Activated CD4-positive, alpha-beta T cell treated with anti-CD3 and anti-CD28 coated beads, Interleukin-2, amount 50 U/mL, for 16 hours (primary cell): ENCODE data around the gene MACROH2A1.

ENCODE experiments used
- DNase-seq: peaks from one replicate; pipeline ENCODE4 v3.0.0-alpha.2; 2020

The MACROH2A1 gene

DNA sequence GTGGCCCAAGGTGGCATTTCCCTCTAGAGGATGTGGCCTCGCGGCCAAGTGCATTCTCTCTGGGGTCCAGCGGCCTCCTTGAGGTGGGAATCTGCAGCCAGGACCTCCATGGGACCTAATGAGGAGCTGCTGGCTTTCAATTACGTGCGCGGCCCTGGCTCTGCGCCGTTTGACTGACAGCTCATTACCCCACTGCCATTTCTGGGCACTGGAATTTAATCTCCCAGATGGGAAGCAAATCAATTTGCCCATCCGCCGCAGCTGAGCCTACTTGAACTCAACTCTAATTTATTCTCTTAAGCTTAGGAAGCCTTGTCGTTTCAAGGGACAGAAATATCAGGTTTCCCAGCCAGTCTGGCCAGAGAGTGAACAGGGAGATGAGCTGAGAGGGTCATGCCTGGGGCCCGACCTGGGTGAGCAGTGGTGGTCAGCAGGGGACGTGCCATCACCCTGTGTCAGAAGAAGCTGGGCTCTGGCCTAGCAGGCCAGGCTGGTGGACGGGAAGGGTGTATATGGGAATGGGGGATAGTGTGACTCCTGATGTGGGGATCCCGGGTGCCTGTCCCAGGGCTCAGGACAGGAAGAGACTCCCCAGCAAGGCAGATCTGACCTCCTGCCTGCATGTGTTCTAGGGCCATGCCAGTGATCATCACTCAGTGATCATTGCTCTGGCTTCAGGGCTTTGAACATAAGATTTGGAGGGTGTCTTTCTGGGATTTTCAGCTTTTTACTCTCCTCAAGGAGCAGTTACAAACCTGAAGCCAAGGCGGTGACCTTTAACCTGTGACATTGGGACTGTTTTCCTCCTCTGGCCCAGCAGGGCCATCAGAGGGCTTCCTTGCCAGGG lies 69.7 kb downstream of the MACROH2A1 start:
- no peak for DNase-seq

DNA sequence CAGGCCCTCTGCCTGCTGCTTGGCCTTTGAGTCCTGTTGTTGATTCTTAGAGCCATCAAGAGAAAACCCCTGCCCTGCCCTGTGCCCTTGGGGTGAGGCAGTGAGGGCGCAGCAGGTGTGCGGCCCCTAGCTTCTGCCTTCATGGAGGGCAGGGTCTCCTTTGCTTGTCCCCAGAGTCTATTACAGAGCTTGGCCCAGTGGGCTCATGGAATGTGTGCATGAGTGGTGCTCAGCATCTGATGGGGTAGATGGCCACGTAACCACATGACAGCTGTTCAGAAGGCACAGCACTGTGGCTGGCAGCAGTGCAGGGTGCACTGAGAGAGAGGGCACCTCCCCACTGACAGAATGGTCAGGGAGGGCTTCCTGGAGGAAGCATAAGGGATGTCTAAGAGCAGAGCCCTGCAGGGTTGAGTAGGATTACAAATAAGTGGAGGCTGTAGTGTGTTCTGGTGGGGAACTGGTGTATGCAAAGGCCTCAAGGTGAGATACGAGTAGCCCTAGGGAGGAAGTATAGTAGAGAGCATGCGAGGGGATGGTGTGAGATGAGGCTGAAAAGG lies 70.8 kb downstream of the MACROH2A1 start:
- no peak for DNase-seq

- no peak for DNase-seq
Observed at GRCh38 chr5:135327429-135328127, 71.5 kb downstream of the MACROH2A1 start.

DNA sequence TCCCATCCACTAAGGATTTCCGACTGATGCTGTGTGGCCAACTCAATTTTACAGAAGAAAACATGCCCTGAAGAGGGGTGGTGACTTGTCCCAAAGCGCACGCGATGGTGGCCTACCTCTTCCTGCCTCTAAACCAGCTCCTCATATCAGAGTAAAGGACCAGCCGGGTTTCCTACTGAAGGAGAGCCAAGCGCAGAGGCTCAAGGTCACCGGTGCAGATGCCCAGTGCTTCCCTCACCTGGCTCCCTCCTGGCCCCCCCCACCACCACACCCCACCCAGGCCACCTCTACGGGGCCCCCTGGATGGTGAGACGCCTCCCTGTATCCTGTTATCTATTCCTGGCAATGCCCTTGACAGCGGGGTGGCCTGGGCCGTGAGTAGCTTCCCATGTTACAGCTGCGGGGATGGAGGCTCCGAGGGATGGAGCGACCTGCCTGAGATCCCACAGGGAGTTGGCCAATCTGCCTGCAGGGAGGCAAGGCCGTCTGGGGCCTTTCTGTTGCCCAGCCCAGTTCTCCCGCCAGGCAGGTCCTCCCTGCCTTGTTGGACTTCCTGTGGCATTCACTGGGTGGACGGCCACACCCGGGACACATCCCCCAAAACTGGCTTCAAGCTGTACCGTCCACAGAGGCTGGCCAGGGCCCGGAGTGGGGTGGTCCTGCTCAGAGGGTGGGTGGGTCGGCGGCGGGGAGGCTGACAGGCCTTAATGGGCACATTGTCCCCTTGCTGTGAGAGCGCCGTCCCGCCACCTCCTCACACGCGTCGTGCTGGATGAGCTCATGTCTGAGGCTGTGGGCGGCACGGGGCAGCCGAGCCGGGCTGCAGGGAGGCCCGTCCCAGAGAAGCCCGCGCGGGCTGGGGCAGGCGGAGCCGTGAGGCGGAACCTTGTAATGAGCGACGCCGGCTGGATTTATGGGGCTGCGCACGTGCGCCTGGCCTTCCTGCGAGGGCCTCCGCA lies 72.5 kb downstream of the MACROH2A1 start:
- DNase-seq = no peak

DNA sequence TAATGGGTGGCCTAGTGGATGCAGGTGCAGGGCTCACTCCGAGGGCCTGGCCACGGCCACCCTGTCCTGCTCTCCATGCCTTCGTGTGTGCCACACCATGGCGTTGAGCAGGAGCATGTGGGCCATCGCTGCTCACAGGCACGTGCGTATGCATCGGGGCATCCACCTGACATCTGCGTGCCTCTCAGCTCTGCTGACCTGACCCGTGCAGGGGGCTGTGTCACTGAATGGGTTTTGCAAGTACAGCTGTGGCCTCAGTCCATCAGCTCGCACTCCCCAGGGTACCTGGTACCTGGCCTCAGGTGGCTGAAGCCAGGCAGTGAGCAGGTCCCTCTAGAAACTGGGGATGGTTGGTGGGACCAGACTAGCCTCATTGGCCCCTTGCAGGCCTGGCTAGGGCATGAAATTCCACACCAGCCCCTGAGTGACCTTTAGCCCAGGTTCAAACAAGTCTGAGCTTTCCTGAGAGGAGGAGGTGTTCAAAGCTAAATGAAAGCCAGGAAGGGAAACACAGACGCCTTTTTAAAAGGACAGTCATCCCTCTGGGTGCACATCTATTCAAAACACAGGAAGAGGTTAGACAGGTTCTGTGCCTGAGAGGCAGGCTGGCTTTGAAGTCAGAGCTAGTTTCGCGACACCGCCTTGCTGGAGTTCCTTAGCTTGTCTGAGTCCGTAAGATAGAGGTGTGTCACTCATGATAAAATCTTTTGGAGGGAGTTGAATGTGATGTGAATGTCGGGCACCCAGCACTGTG lies 74.0 kb downstream of the MACROH2A1 start:
- DNase-seq = no peak

GRCh38 chr5:135324160-135324559 lies 74.9 kb downstream of the MACROH2A1 start:
- DNase-seq = no peak

- DNase-seq = no peak
Observed at GRCh38 chr5:135323701-135324132, 75.3 kb downstream of the MACROH2A1 start.

DNA sequence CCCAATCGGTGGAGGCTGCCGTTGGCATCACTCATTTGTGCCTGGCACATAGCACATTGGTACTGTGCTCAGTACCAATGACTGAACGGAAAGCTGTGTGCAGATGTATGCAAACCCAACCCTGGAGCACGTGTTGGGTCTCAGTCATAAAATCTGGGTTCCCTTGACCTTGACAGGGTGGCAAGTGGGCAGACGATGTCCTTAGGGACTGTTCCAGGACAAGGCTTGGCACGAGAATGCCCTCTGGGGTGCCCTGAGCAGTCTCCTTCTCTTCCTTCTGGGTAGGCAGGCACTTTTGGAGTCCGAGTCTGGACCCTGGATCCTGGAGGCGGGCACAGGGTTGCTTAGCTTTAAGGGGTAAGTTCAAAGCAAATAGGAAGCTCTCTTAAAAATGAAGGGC lies 75.8 kb downstream of the MACROH2A1 start:
- no peak for DNase-seq

DNA sequence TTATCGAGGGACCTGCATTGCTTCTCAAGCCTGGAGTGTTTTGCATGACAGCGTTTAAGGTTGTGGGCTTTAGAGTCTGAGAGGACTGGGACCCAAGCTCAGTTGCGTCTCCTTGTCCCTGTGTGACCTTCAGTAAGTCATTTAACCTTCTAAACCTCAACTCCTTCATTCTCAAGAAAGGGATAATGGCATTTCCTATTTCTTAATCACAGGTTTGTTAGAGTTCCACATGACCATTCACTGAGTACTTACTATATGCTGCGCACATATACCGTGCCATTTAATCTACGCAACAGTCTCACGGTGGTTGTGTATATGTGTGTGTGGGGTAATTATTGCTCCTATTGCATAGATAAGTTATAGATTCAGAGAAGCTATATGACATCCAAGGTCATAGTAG lies 76.3 kb downstream of the MACROH2A1 start:
- DNase-seq = no peak

DNA sequence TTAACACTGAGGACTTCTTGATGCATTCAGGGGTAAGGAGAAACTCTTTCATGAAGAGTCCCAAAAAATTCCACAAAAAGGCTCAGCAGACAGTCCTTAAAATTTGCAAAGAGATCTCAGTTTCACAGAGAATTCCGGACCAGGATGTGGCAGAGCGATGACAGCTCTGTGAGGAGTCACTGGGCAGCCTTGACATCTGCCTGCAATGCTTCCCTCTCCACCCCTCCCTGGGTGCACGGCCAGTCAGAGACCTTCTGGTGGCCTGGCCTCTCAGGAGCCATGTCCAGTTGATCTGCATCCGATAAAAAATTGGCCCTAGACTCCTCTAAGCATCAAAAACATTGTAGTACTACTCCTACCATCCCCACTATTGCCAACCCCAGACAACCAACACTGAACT lies 76.8 kb downstream of the MACROH2A1 start:
- no peak for DNase-seq

GRCh38 chr5:135320718-135321484 lies 78.1 kb downstream of the MACROH2A1 start:
- no peak for DNase-seq

GRCh38 chr5:135319928-135320606 lies 79.0 kb downstream of the MACROH2A1 start:
- DNase-seq = no peak

DNA sequence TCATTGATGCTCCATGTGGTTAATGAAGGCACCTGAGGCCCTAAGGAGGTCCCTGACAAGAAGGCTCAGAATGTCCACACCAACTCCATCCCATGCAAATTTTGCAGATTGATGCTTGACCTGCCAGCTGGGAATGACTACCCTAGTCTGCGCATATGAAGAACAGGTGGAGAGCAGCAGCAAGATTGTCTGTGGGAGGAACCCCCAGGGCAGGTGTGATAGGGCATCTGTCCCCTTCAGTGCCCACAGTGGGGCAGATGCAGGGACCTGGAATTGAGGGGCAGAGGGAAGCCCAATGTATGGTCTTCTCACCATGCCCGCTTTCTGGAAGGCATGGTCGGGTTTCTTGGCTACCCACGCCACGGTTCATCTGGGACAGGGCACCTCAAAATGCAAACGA lies 79.6 kb downstream of the MACROH2A1 start:
- DNase-seq = no peak

DNA sequence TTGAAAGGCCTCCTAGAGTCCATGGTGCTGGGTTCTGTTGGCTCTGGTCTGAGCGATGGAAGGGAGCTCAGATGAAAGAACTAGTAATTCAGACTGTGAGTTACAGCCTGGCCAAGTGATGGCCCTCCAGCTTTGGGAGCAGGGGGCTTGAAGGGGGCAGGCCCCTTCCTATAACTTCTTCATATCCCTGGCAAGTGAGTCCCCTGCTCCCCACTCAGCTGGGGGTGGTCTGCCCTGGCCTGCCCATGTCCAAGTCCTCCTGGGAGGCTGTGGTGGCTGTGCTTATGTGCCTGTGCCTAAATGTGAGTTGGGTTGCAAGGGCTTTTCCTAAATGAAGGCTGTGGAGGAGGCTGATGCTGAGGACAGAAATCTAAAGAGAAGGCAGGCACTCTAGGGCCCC lies 80.1 kb downstream of the MACROH2A1 start:
- DNase-seq = no peak

DNA sequence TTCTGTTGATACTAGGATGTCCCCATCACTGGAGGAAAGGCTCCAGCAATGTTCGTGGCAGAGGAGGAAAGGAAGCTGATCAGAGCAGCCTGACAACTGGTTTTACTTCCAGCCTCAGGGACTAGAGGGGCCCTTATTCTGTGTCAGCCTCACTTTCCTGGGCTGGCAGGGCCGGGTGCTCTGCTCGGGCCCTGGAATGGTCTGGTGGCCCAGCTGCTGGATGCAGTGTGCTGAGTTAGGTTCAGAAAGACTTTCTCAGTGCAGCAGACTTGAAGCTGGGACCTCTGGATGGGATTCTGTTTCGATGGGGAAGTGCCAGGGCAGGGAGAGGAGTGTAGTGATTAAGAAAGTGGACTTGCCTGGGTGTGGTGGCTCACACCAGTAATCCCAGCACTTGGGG lies 81.0 kb downstream of the MACROH2A1 start:
- DNase-seq = no peak

- DNase-seq = no peak
Observed at GRCh38 chr5:135317286-135317685, 81.7 kb downstream of the MACROH2A1 start.

GRCh38 chr5:135315386-135315785 lies 83.6 kb downstream of the MACROH2A1 start:
- DNase-seq = no peak

DNA sequence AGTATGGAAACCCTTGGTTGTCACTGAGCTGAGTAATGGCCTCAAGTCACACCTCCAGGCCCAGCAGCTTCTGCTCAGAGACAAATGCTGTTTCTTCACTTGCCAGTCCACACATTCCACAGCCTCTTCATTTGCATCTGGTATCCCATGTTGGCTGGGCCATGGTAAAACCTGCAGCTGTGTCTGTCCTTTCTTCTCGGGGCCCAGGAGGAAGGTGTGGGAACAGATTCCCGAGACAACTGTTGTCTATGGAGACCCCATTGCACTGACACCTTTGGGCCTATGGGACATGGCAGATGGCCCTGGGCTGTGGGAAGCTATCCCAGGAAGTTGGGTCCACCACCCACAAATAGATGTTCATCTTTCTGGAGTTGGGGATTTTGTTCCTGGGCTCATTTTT lies 85.1 kb downstream of the MACROH2A1 start:
- no peak for DNase-seq

GRCh38 chr5:135313405-135313804 lies 85.6 kb downstream of the MACROH2A1 start:
- DNase-seq = no peak

GRCh38 chr5:135312255-135312935 lies 86.6 kb downstream of the MACROH2A1 start:
- no peak for DNase-seq
